Liver (tissue), 9 donors: Measurements from ENCODE around the gene LRWD1. TPM values are rescaled to one million over a fixed set of nuclear protein-coding genes. Genes with fewer than 3 reads are reported as not detected.

Source experiments
- DNase-seq: peaks from one replicate; pipeline ENCODE4 v3.0.0-alpha.2; 2017; ENCODE audit warnings: low spot score
- H3K27ac ChIP-seq, 2 donors: one replicate each; pipeline ENCODE4 v1.7.0; 2013; ENCODE audit warnings: inconsistent platforms in 2 of 2, low read length in 2 of 2, control low read depth in 1 of 2, low read depth in 1 of 2, mild to moderate bottlenecking in 1 of 2
- H3K27me3 ChIP-seq, 4 donors: one replicate each; pipeline versions ENCODE4 v1.6.1 to v1.7.0; 2013; ENCODE audit warnings: low read length in 3 of 4, inconsistent platforms in 1 of 4, mild to moderate bottlenecking in 1 of 4, moderate library complexity in 1 of 4; ENCODE audit not compliant: control insufficient read depth in 4 of 4, insufficient read depth in 4 of 4
- H3K36me3 ChIP-seq, 4 donors: one replicate each; pipeline versions ENCODE4 v1.6.1 to v1.7.0; 2013; ENCODE audit warnings: low read length in 3 of 4, mild to moderate bottlenecking in 3 of 4, low read depth in 1 of 4, moderate library complexity in 1 of 4; ENCODE audit not compliant: control insufficient read depth in 4 of 4, insufficient read depth in 3 of 4
- H3K4me1 ChIP-seq, 4 donors: one replicate each; pipeline versions ENCODE4 v1.6.1 to v1.7.0; 2013; ENCODE audit warnings: low read length in 3 of 4, mild to moderate bottlenecking in 3 of 4, moderate library complexity in 1 of 4; ENCODE audit not compliant: control insufficient read depth in 4 of 4, insufficient read depth in 4 of 4
- H3K4me3 ChIP-seq, 3 donors: one replicate each; pipeline versions ENCODE4 v1.6.1 to v1.7.0; 2013; ENCODE audit warnings: low read length in 3 of 3, control low read depth in 1 of 3, low read depth in 1 of 3, mild to moderate bottlenecking in 1 of 3
- H3K9ac ChIP-seq, 2 donors: one replicate each; pipeline ENCODE4 v1.7.0; 2013; ENCODE audit warnings: low read length in 2 of 2, mild to moderate bottlenecking in 2 of 2, moderate library complexity in 2 of 2, control low read depth in 1 of 2, low read depth in 1 of 2
- H3K9me3 ChIP-seq, 4 donors: one replicate each; pipeline versions ENCODE4 v1.6.1 to v1.7.0; 2013; ENCODE audit warnings: low read length in 3 of 4; ENCODE audit not compliant: control insufficient read depth in 4 of 4
- ATF3 ChIP-seq: IDR thresholded peaks from 2 replicates; pipeline ENCODE4 v1.6.1; 2016; ENCODE audit warnings: antibody characterized with exemption
- CTCF ChIP-seq: fragments of 150-350 bp; IDR thresholded peaks from 2 replicates; pipeline ENCODE4 v1.5.1; 2017; ENCODE audit warnings: improper control_type of control experiment, low read depth, low read length; ENCODE audit not compliant: missing input control
- EGR1 ChIP-seq, 2 donors: IDR thresholded peaks; 2 replicates each; pipeline ENCODE4 v1.6.1; 2016 to 2018; ENCODE audit warnings: antibody characterized with exemption in 2 of 2, low read depth in 2 of 2
- GABPA ChIP-seq, 2 donors: IDR thresholded peaks in 1 of 2; conservative IDR thresholded peaks in 1 of 2; 2 replicates each; pipeline ENCODE4 v1.6.1; 2016; ENCODE audit warnings: antibody characterized with exemption in 2 of 2, mild to moderate bottlenecking in 1 of 2, moderate library complexity in 1 of 2
- HNF4A ChIP-seq, 2 donors: conservative IDR thresholded peaks; 2 replicates each; pipeline ENCODE4 v1.6.1; 2016; ENCODE audit warnings: antibody characterized with exemption in 2 of 2, mild to moderate bottlenecking in 2 of 2
- HNF4G ChIP-seq: IDR thresholded peaks from 2 replicates; pipeline ENCODE4 v1.6.1; 2016; ENCODE audit warnings: antibody characterized with exemption
- JUND ChIP-seq, 2 donors: IDR thresholded peaks; 2 replicates each; pipeline ENCODE4 v1.6.1; 2016; ENCODE audit warnings: antibody characterized with exemption in 2 of 2
- MAX ChIP-seq: IDR thresholded peaks from 2 replicates; pipeline ENCODE4 v1.6.1; 2016; ENCODE audit warnings: antibody characterized with exemption
- RAD21 ChIP-seq, 2 donors: IDR thresholded peaks; 2 replicates each; pipeline ENCODE4 v1.6.1; 2016; ENCODE audit warnings: antibody characterized with exemption in 2 of 2, mild to moderate bottlenecking in 2 of 2
- REST ChIP-seq: IDR thresholded peaks from 2 replicates; pipeline ENCODE4 v1.6.1; 2016; ENCODE audit warnings: antibody characterized with exemption, mild to moderate bottlenecking
- RXRA ChIP-seq, 2 donors: IDR thresholded peaks; 2 replicates each; pipeline ENCODE4 v1.6.1; 2017 to 2018; ENCODE audit warnings: antibody characterized with exemption in 2 of 2, mild to moderate bottlenecking in 1 of 2
- SP1 ChIP-seq: IDR thresholded peaks from 2 replicates; pipeline ENCODE4 v1.6.1; 2018; ENCODE audit warnings: antibody characterized with exemption, mild to moderate bottlenecking
- TAF1 ChIP-seq: conservative IDR thresholded peaks from 2 replicates; pipeline ENCODE4 v1.6.1; 2016; ENCODE audit warnings: antibody characterized with exemption, mild to moderate bottlenecking
- ZBTB33 ChIP-seq: IDR thresholded peaks from 2 replicates; pipeline ENCODE4 v1.6.1; 2016; ENCODE audit warnings: antibody characterized with exemption
- WGBS: extraction: QIAGEN DNeasy Blood & Tissue Kit; methylation state at CpG from one replicate; pipeline ENCODE4 v1.1.7; 2013; 5-methylcytosine and 5-hydroxymethylcytosine counted together
- polyA plus RNA-seq, 2 donors: library from polyadenylated mRNA; stranded (reverse) in 1 of 2; unstranded in 1 of 2; fragments of 200-250 nt in 1 of 2; fragments of >200 nt in 1 of 2; fragmentation: Nextera tagmentation in 1 of 2; extraction: Ambion mirVana in 1 of 2; gene quantifications; one replicate each; pipeline versions ENCODE4 v1.2.1 to v1.2.3, GENCODE V29; 2013 to 2015
- total RNA-seq, 2 donors: library from RNA; depleted of rRNA; stranded (reverse); fragments of >200 nt; gene quantifications; one replicate each; pipeline ENCODE4 v1.2.3, GENCODE V29; 2014
- donor health status: healthy.
- donor health status: healthy.
- donor health status: healthy.
- donor health status: healthy.
- donor health status: healthy.

LRWD1 gene
- total and polyA plus RNA-seq, 4 donors: 8.6 to 15.3 (median 13.0) TPM

GRCh38 chr7:102416406-102416805 is 48.4 kb upstream of the LRWD1 start:
- no peak overlapping the region for H3K4me3 ChIP-seq
- no peaks in the 10 kb centered on the region for H3K9me3 ChIP-seq
- H3K36me3 ChIP-seq: peaks cover 7 to 45% (median 18%) of the 10 kb centered on the region in 4 donors
- 90% methylated on average over 6 of the region's 6 CpGs for WGBS
- H3K9ac ChIP-seq: no peak overlapping the region
- no peaks in the 10 kb centered on the region for H3K4me1 ChIP-seq
- no peaks in the 10 kb centered on the region for H3K27me3 ChIP-seq
- no peak for TF ChIP-seq JUND (IDR thresholded peaks at IDR 0.05)
- no peak for TF ChIP-seq EGR1 (IDR thresholded peaks at IDR 0.05; ENCODE audit: low read depth in 2 of 2)
- no peak for TF ChIP-seq TAF1
- TF ChIP-seq RAD21 (IDR thresholded peaks at IDR 0.05): no peak
- no peak for TF ChIP-seq ATF3
- no peak for TF ChIP-seq HNF4G
- TF ChIP-seq SP1: no peak
- TF ChIP-seq GABPA (IDR thresholded peaks at IDR 0.05 in 1 of 2, conservative IDR thresholded peaks at IDR 0.05 in 1 of 2): no peak
- no peak for TF ChIP-seq ZBTB33
- no peak for DNase-seq
- H3K27ac ChIP-seq: peak overlapping the region in 1 of 2 donors; percentile 38

GRCh38 chr7:102417105-102417504 is 47.7 kb upstream of the LRWD1 start:
- Histone ChIP-seq H3K4me3 (no peak overlapping the region), H3K9me3 (no peaks in the 10 kb centered on the region), H3K36me3 (peaks cover 7 to 45% (median 19%) of the 10 kb centered on the region in 4 donors), H3K27me3 (no peaks in the 10 kb centered on the region), H3K9ac (no peak overlapping the region), H3K4me1 (no peaks in the 10 kb centered on the region), H3K27ac (no peak overlapping the region)
- no peak for DNase-seq
- no peak for TF ChIP-seq RXRA (IDR thresholded peaks at IDR 0.05)
- TF ChIP-seq REST: no peak
- WGBS: 87% methylated on average over 3 of the region's 3 CpGs

- H3K36me3 ChIP-seq: peaks cover 7 to 39% (median 16%) of the 10 kb centered on the region in 4 donors
- no peak overlapping the region for H3K27ac ChIP-seq
- no peaks in the 10 kb centered on the region for H3K4me1 ChIP-seq
- 93% methylated on average over 5 of the region's 5 CpGs for WGBS
- no peak for DNase-seq
- no peaks in the 10 kb centered on the region for H3K27me3 ChIP-seq
- H3K9me3 ChIP-seq: no peaks in the 10 kb centered on the region
- no peak overlapping the region for H3K9ac ChIP-seq
- H3K4me3 ChIP-seq: no peak overlapping the region
- TF ChIP-seq HNF4A (conservative IDR thresholded peaks at IDR 0.05) (no peak), REST (no peak), CTCF (no peak), RXRA (IDR thresholded peaks at IDR 0.05) (no peak), ATF3 (no peak), HNF4G (no peak), JUND (IDR thresholded peaks at IDR 0.05) (no peak), MAX (no peak), EGR1 (IDR thresholded peaks at IDR 0.05; ENCODE audit: low read depth in 2 of 2) (no peak)
Measured at GRCh38 chr7:102418592-102418991, 46.2 kb upstream of the LRWD1 start.
